ENCODE data around the gene POU2F3. TPM values are rescaled to one million over a fixed set of nuclear protein-coding genes. Genes with fewer than 3 reads are reported as not detected.

POU2F3 gene
- total and polyA plus RNA-seq, 2 of the 8 experiments (the other 6 are each of a cell fraction or from before 2014, with no cell fraction given), result 1.0 to 2.1 TPM

DNA sequence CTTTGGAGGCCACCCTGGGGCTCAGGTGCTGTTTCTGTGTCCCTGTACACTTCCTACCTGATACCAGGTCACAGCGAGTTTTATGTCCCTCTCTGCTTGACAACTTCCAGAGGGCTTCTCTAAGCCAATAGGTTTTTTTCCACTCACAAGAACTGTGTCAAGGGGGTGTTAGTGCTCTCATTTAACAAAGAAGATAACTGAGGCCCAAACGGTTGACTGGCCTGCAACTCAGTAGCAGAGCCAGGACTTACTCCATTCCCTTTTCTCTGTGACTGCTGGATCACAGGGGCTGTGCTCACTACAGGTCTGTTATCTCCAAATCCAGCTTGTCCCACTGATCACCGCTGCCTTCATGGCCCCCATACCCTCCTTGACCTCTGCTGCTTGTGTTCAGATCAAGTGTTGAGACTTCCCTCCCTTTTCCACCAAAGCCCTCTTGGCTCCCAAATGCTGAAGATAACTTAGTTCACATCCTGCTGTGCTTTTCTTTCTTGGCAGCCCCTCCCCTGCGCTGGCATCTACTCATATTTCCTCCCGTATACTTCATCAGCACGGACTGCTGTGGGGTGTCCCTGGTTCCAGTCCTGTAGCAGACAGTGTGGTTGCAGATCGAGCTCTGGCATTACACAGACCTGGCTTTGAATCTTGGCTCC, 41.3 kb downstream of the POU2F3 start:
- DNase-seq (ENCODE audit: low read depth in 1 of 2, low spot score in 2 of 2) (no peak), FAIRE-seq (no peak)
- no peak overlapping the region for H3K4me3 ChIP-seq (ENCODE audit: extremely low read depth in 1 of 4, insufficient read depth in 2 of 4, low read depth in 3 of 4, low read length in 4 of 4)
- H3K56ac ChIP-seq (replicated peaks; ENCODE audit: insufficient read length, low read depth, low read length), result no peak overlapping the region
- H4K91ac ChIP-seq (replicated peaks; ENCODE audit: insufficient read length, low read length), result no peak overlapping the region
- POLR2A ChIA-PET (ENCODE audit: partially characterized antibody), result interaction anchor here (0.7 kb wide), 1 partner anchor 128 kb away, joined by 3 read pairs; no protein-coding TSS in a partner anchor
- H3K23ac ChIP-seq (ENCODE audit: insufficient read length), result no peak overlapping the region
- H2AFZ ChIP-seq (ENCODE audit: low read length), result no peak overlapping the region
- H3K4me1 ChIP-seq (replicated peaks in 1 of 4; ENCODE audit: control insufficient read depth in 3 of 4, insufficient read depth in 4 of 4, low read length in 3 of 4), result peaks cover 0 to 5% (median 0%) of the 10 kb centered on the region in 4 experiments; a peak in 3 of 7 replicates
- 0 out of 2 replicates have a peak overlapping the region, but pooled peaks have one; percentile 32 for H2BK20ac ChIP-seq (ENCODE audit: low read length)
- H3K27me3 ChIP-seq (replicated peaks in 1 of 4; ENCODE audit: control insufficient read depth in 3 of 4, extremely low read depth in 1 of 4, insufficient read depth in 3 of 4, low read length in 3 of 4), result peaks cover 0 to 2% (median 0%) of the 10 kb centered on the region in 4 experiments; a peak in 1 of 7 replicates
- no peak overlapping the region for H2BK12ac ChIP-seq (ENCODE audit: low read depth, low read length)
- H3K18ac ChIP-seq (ENCODE audit: extremely low read depth, low read length), result peak overlapping the region; percentile 48; the same call in 1 of the 2 replicates
- H4K8ac ChIP-seq (ENCODE audit: extremely low read depth, insufficient read depth, low read length), result no peak overlapping the region
- TF ChIP-seq, protein P1, sequence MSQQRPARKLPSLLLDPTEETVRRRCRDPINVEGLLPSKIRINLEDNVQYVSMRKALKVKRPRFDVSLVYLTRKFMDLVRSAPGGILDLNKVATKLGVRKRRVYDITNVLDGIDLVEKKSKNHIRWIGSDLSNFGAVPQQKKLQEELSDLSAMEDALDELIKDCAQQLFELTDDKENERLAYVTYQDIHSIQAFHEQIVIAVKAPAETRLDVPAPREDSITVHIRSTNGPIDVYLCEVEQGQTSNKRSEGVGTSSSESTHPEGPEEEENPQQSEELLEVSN (IDR thresholded peaks at IDR 0.05), result no peak
- TF ChIP-seq NANOG (IDR thresholded peaks at IDR 0.05; ENCODE audit: insufficient read depth, low read depth, low read length, poor library complexity, severe bottlenecking) (no peak), RXRA (IDR thresholded peaks at IDR 0.05; ENCODE audit: insufficient read depth, low read depth, low read length) (no peak), TCF12 (IDR thresholded peaks at IDR 0.05; ENCODE audit: low read depth, low read length) (no peak), BACH1 (IDR thresholded peaks at IDR 0.05; ENCODE audit: low read length) (no peak), RNF2 (IDR thresholded peaks at IDR 0.05; ENCODE audit: borderline replicate concordance, low read depth, low read length, missing control alignments, poor library complexity, severe bottlenecking) (no peak)
- no peaks in the 10 kb centered on the region for H3K79me1 ChIP-seq (ENCODE audit: low read depth, low read length)
- H4K5ac ChIP-seq (ENCODE audit: insufficient read length, low read depth, low read length), result no peak overlapping the region
- no peak overlapping the region for H2BK5ac ChIP-seq (ENCODE audit: low read depth, low read length)
- no peak overlapping the region for H3K14ac ChIP-seq (ENCODE audit: insufficient read length)
- H3K9ac ChIP-seq (replicated peaks in 1 of 4; ENCODE audit: extremely low read depth in 1 of 4, low read depth in 3 of 4, low read length in 3 of 4), result no peak overlapping the region
- no peak overlapping the region for H2BK120ac ChIP-seq (replicated peaks; ENCODE audit: low read depth, low read length)
- 76% methylated on average over 7 of the region's 7 CpGs; no CpG with 5 or more reads in 1 of the 2 experiments for WGBS, 2 experiments (ENCODE audit: extremely low coverage in 1 of 2, insufficient coverage in 1 of 2, insufficient read length in 1 of 2, insufficient replicate concordance in 2 of 2, low coverage in 1 of 2, low lambda C conversion rate in 2 of 2, missing lambda C conversion rate in 1 of 2)
- H3K4me2 ChIP-seq (ENCODE audit: insufficient read depth in 1 of 2, low read depth in 2 of 2, low read length in 2 of 2), result no peak overlapping the region; a peak in 1 of 4 replicates
- H3K27ac ChIP-seq (ENCODE audit: low read depth, low read length), result no peak overlapping the region
- H2BK15ac ChIP-seq (ENCODE audit: low read length), result peak overlapping the region; percentile 46; the same call in 1 of the 2 replicates
- CTCF ChIA-PET (ENCODE audit: partially characterized antibody), result interaction anchor here (1.4 to 4.7 kb wide), 8 partner anchors 10 to 109 kb away, joined by 3 to 27 read pairs (median 8); no protein-coding TSS in a partner anchor
- H2AK5ac ChIP-seq (ENCODE audit: low read depth, low read length), result no peak overlapping the region
- no peaks in the 10 kb centered on the region for H3K9me3 ChIP-seq (ENCODE audit: insufficient read depth in 2 of 2, low read depth in 1 of 2, low read length in 1 of 2)
- no peak overlapping the region for H3K4ac ChIP-seq (replicated peaks; ENCODE audit: insufficient read length, low read depth, low read length)
- no peaks in the 10 kb centered on the region for H3K79me2 ChIP-seq (ENCODE audit: control insufficient read depth in 1 of 2, insufficient read depth in 2 of 2, low read length in 2 of 2)
- H3K36me3 ChIP-seq (ENCODE audit: control insufficient read depth in 2 of 4, insufficient read depth in 4 of 4, low read length in 3 of 4), result no peaks in the 10 kb centered on the region
- 0 out of 2 replicates have a peak, but pooled peaks cover 2% of the 10 kb centered on the region for H3K23me2 ChIP-seq (ENCODE audit: low read depth, low read length)
- no peaks in the 10 kb centered on the region for H4K20me1 ChIP-seq (replicated peaks in 1 of 2; ENCODE audit: control insufficient read depth in 1 of 2, insufficient read depth in 2 of 2, low read length in 2 of 2)
